H1 (cell line): Measurements from ENCODE around the gene RBMX. TPM values are rescaled to one million over a fixed set of nuclear protein-coding genes. Genes with fewer than 3 reads are reported as not detected.

Source experiments
- CTCF ChIA-PET: fragments of 300-600 bp; sonication (Branson Sonifier 250); formaldehyde crosslinking; loops from one replicate; lab custom pipeline; 2021; ENCODE audit not compliant: partially characterized antibody; lab: Charles Lee
- POLR2A ChIA-PET: fragments of 300-600 bp; sonication (Branson Sonifier 250); formaldehyde crosslinking; loops from one replicate; lab custom pipeline; 2021; ENCODE audit warnings: inconsistent platforms; ENCODE audit not compliant: partially characterized antibody; lab: Charles Lee
- DNase-seq, 2 experiments: peaks; one replicate each; pipeline versions ENCODE4 v3.0.0 to v3.0.0-alpha.2; 2010 to 2022; ENCODE audit warnings: low spot score in 2 of 2, low read depth in 1 of 2, mixed read lengths in 1 of 2
- FAIRE-seq: peaks from 2 replicates; lab custom pipeline; 2011; peaks lifted over from hg19 to GRCh38; lab: Jason Lieb, UNC
- H2AFZ ChIP-seq: 2 replicates; pipeline ENCODE4 v1.8.1; 2012; ENCODE audit warnings: low read length, inconsistent platforms
- H2AK5ac ChIP-seq: 2 replicates; pipeline ENCODE4 v1.6.1; 2013; ENCODE audit warnings: low read depth, low read length
- H2BK120ac ChIP-seq: replicated peaks from 2 replicates; pipeline ENCODE3; 2013; ENCODE audit warnings: low read depth, low read length, inconsistent platforms
- H2BK12ac ChIP-seq: 2 replicates; pipeline ENCODE4 v1.6.1; 2013; ENCODE audit warnings: low read depth, low read length
- H2BK15ac ChIP-seq: 2 replicates; pipeline ENCODE4 v1.6.1; 2013; ENCODE audit warnings: low read length
- H2BK20ac ChIP-seq: 2 replicates; pipeline ENCODE4 v1.6.1; 2013; ENCODE audit warnings: low read length
- H2BK5ac ChIP-seq: 2 replicates; pipeline ENCODE4 v1.6.1; 2013; ENCODE audit warnings: low read depth, low read length
- H3K14ac ChIP-seq: 2 replicates; pipeline ENCODE4 v1.6.1; 2013; ENCODE audit warnings: inconsistent platforms; ENCODE audit not compliant: insufficient read length
- H3K18ac ChIP-seq: 2 replicates; pipeline ENCODE4 v1.6.1; 2013; ENCODE audit warnings: low read length; ENCODE audit errors: extremely low read depth
- H3K23ac ChIP-seq: 2 replicates; pipeline ENCODE4 v1.6.1; 2013; ENCODE audit warnings: inconsistent platforms; ENCODE audit not compliant: insufficient read length
- H3K23me2 ChIP-seq: 2 replicates; pipeline ENCODE4 v1.6.1; 2013; ENCODE audit warnings: low read depth, low read length
- H3K27ac ChIP-seq: 2 replicates; pipeline ENCODE4 v1.6.1; 2011; ENCODE audit warnings: low read depth, low read length, inconsistent platforms
- H3K27me3 ChIP-seq, 4 experiments: replicated peaks in 1 of 4; 1 replicate in 1 of 4; 2 replicates in 3 of 4; pipeline versions ENCODE4 v1.6.1 to v1.8.1; 2011 to 2013; ENCODE audit warnings: low read length in 3 of 4, mild to moderate bottlenecking in 3 of 4, inconsistent platforms in 2 of 4, mixed read lengths in 2 of 4, moderate library complexity in 1 of 4; ENCODE audit not compliant: control insufficient read depth in 3 of 4, insufficient read depth in 3 of 4; ENCODE audit errors: extremely low read depth in 1 of 4
- H3K36me3 ChIP-seq, 4 experiments: 2 replicates each; pipeline versions ENCODE4 v1.6.1 to v1.8.1; 2011 to 2013; ENCODE audit warnings: mild to moderate bottlenecking in 4 of 4, low read length in 3 of 4, moderate library complexity in 2 of 4, control low read depth in 1 of 4, inconsistent platforms in 1 of 4; ENCODE audit not compliant: insufficient read depth in 4 of 4, control insufficient read depth in 2 of 4
- H3K4ac ChIP-seq: replicated peaks from 2 replicates; pipeline ENCODE3; 2013; ENCODE audit warnings: low read length, low read depth, mixed read lengths, inconsistent platforms; ENCODE audit not compliant: insufficient read length
- H3K4me1 ChIP-seq, 4 experiments: replicated peaks in 1 of 4; 1 replicate in 1 of 4; 2 replicates in 3 of 4; pipeline versions ENCODE4 v1.6.1 to v1.8.1; 2011 to 2013; ENCODE audit warnings: low read length in 3 of 4, inconsistent platforms in 2 of 4, mixed read lengths in 1 of 4; ENCODE audit not compliant: insufficient read depth in 4 of 4, control insufficient read depth in 3 of 4
- H3K4me2 ChIP-seq, 2 experiments: 2 replicates each; pipeline versions ENCODE4 v1.6.1 to v1.8.1; 2011 to 2013; ENCODE audit warnings: low read depth in 2 of 2, low read length in 2 of 2, control low read depth in 1 of 2, inconsistent platforms in 1 of 2, mild to moderate bottlenecking in 1 of 2; ENCODE audit not compliant: insufficient read depth in 1 of 2
- H3K4me3 ChIP-seq, 4 experiments: fragments of 200-600, 300-600 bp in 1 of 4; sonication (generic), shearing (Covaris generic), sonication (Bioruptor Twin) in 1 of 4; 2 replicates each; pipeline versions ENCODE4 v1.5.1 to v1.8.1; 2011 to 2016; ENCODE audit warnings: low read length in 4 of 4, low read depth in 3 of 4, control low read depth in 2 of 4, inconsistent platforms in 2 of 4, mild to moderate bottlenecking in 2 of 4, mixed read lengths in 1 of 4, moderate library complexity in 1 of 4; ENCODE audit not compliant: insufficient read depth in 2 of 4; ENCODE audit errors: extremely low read depth in 1 of 4
- H3K56ac ChIP-seq: replicated peaks from 2 replicates; pipeline ENCODE3; 2013; ENCODE audit warnings: low read depth, mild to moderate bottlenecking, mixed read lengths, low read length, inconsistent platforms; ENCODE audit not compliant: insufficient read length
- H3K79me1 ChIP-seq: 2 replicates; pipeline ENCODE4 v1.6.1; 2013; ENCODE audit warnings: low read depth, low read length, control low read depth
- H3K79me2 ChIP-seq, 2 experiments: 2 replicates each; pipeline versions ENCODE4 v1.6.1 to v1.8.1; 2012 to 2013; ENCODE audit warnings: low read length in 2 of 2, mild to moderate bottlenecking in 2 of 2, inconsistent platforms in 1 of 2; ENCODE audit not compliant: insufficient read depth in 2 of 2, control insufficient read depth in 1 of 2
- H3K9ac ChIP-seq, 4 experiments: replicated peaks in 1 of 4; 1 replicate in 1 of 4; 2 replicates in 3 of 4; pipeline versions ENCODE4 v1.6.1 to v1.8.1; 2011 to 2013; ENCODE audit warnings: low read depth in 3 of 4, low read length in 3 of 4, control low read depth in 2 of 4, mild to moderate bottlenecking in 2 of 4, moderate library complexity in 2 of 4, inconsistent platforms in 1 of 4; ENCODE audit errors: extremely low read depth in 1 of 4
- H3K9me3 ChIP-seq, 2 experiments: 2 replicates each; pipeline versions ENCODE4 v1.6.1 to v1.8.1; 2012 to 2013; ENCODE audit warnings: mild to moderate bottlenecking in 2 of 2, moderate library complexity in 2 of 2, control low read depth in 1 of 2, inconsistent platforms in 1 of 2, low read depth in 1 of 2, low read length in 1 of 2, mixed read lengths in 1 of 2; ENCODE audit not compliant: insufficient read depth in 2 of 2
- H4K20me1 ChIP-seq, 2 experiments: replicated peaks in 1 of 2; 2 replicates each; pipeline versions ENCODE3 to v1.8.1; 2011 to 2013; ENCODE audit warnings: inconsistent platforms in 2 of 2, low read length in 2 of 2, mild to moderate bottlenecking in 1 of 2; ENCODE audit not compliant: insufficient read depth in 2 of 2, control insufficient read depth in 1 of 2
- H4K5ac ChIP-seq: 2 replicates; pipeline ENCODE4 v1.6.1; 2013; ENCODE audit warnings: low read length, low read depth, mixed read lengths, inconsistent platforms; ENCODE audit not compliant: insufficient read length
- H4K8ac ChIP-seq: 2 replicates; pipeline ENCODE4 v1.8.0; 2013; ENCODE audit warnings: mild to moderate bottlenecking, moderate library complexity, low read length, inconsistent platforms; ENCODE audit not compliant: insufficient read depth; ENCODE audit errors: extremely low read depth
- H4K91ac ChIP-seq: replicated peaks from 2 replicates; pipeline ENCODE3; 2013; ENCODE audit warnings: low read length, mixed read lengths, inconsistent platforms; ENCODE audit not compliant: insufficient read length
- CREB1 ChIP-seq: IDR thresholded peaks from 2 replicates; pipeline ENCODE4 v1.6.1; 2012; ENCODE audit warnings: inconsistent platforms
- GABPA ChIP-seq: IDR thresholded peaks from 2 replicates; pipeline ENCODE4 v1.6.1; 2011; ENCODE audit warnings: mild to moderate bottlenecking, low read length, moderate library complexity, borderline replicate concordance; ENCODE audit not compliant: insufficient read depth
- GTF2F1 ChIP-seq: IDR thresholded peaks from 2 replicates; pipeline ENCODE4 v1.6.1; 2012; ENCODE audit warnings: low read depth, low read length, improper control_type of control experiment, borderline replicate concordance
- POLR2AphosphoS5 ChIP-seq: IDR thresholded peaks from 2 replicates; pipeline ENCODE4 v1.6.1; 2011; ENCODE audit warnings: low read depth, low read length
- RNF2 ChIP-seq: fragments of 200-900, 300-1000 bp; sonication (generic); IDR thresholded peaks from 2 replicates; pipeline ENCODE4 v1.7.1; 2016; ENCODE audit warnings: borderline replicate concordance, low read depth, mild to moderate bottlenecking, antibody characterized with exemption, low read length; ENCODE audit not compliant: poor library complexity, severe bottlenecking; ENCODE audit errors: missing control alignments
- SP2 ChIP-seq: IDR thresholded peaks from 2 replicates; pipeline ENCODE4 v1.6.1; 2012; ENCODE audit warnings: mild to moderate bottlenecking, low read length, inconsistent platforms
- SUZ12 ChIP-seq: fragments of 200-600 bp; sonication (generic); IDR thresholded peaks from 2 replicates; pipeline ENCODE4 v1.6.1; 2012; ENCODE audit warnings: mild to moderate bottlenecking, inconsistent platforms, low read length, moderate library complexity, mixed read lengths
- TEAD4 ChIP-seq: IDR thresholded peaks from 2 replicates; pipeline ENCODE4 v1.6.1; 2012; ENCODE audit warnings: low read depth, low read length, inconsistent platforms, mixed read lengths
- whole genome bisulfite sequencing, 2 experiments: shearing (Covaris generic) in 1 of 2; methylation state at CpG; one replicate each; pipeline versions ENCODE4 v1.1.6 to v1.1.7; 2013 to 2015; ENCODE audit warnings: low lambda C conversion rate in 2 of 2, mixed read lengths in 2 of 2, inconsistent platforms in 1 of 2, low coverage in 1 of 2, missing lambda C conversion rate in 1 of 2; ENCODE audit not compliant: insufficient replicate concordance in 2 of 2, insufficient coverage in 1 of 2, insufficient read length in 1 of 2; ENCODE audit errors: extremely low coverage in 1 of 2, missing lambda C conversion rate in 1 of 2; 5-methylcytosine and 5-hydroxymethylcytosine counted together
- polyA plus RNA-seq, 7 experiments: library from polyadenylated mRNA; depleted of rRNA in 3 of 7; stranded (reverse) in 5 of 7; unstranded in 2 of 7; fragments of >200 nt in 5 of 7; fragments of 200-250 nt in 2 of 7; gene quantifications; 1 replicate in 5 of 7; 2 replicates in 1 of 7; 4 replicates in 1 of 7; pipeline versions ENCODE4 v1.2.1 to v1.2.3, GENCODE V29; 2011 to 2013; ENCODE audit warnings: missing spikeins in 2 of 7, mixed read lengths in 2 of 7
- total RNA-seq: library from RNA; stranded (reverse); fragmentation: NEBNext Ultra II Directional; extraction: Animal tissue kit (Norgen Biotek cat#: 25700); gene quantifications from 2 replicates; pipeline ENCODE4 v1.2.1, GENCODE V29; 2021
- TF ChIP-seq, protein P1 (sequence below): IDR thresholded peaks from 2 replicates; pipeline ENCODE4 v1.6.1; 2012; ENCODE audit warnings: inconsistent platforms
- TF ChIP-seq, protein P2 (sequence below): IDR thresholded peaks from 2 replicates; pipeline ENCODE4 v1.6.1; 2011; ENCODE audit warnings: low read depth, mild to moderate bottlenecking, low read length; ENCODE audit not compliant: insufficient read depth
- TF ChIP-seq, protein P3 (sequence below): IDR thresholded peaks from 2 replicates; pipeline ENCODE4 v1.6.1; 2012; ENCODE audit warnings: low read length, inconsistent platforms

The RBMX gene
- total and polyA plus RNA-seq, 2 of the 8 experiments (the other 6 are each of a cell fraction or from before 2014, with no cell fraction given) = 213 to 476 TPM

- H3K79me1 ChIP-seq = no peaks in the 10 kb centered on the region
- POLR2A ChIA-PET = interaction anchor here (1.0 to 2.2 kb wide), 5 partner anchors 12 to 24 kb away, joined by 4 to 13 read pairs (median 7); partner anchors contain the start of gene RBMX
- no peak overlapping the region for H2BK12ac ChIP-seq
- DNase-seq = no peak
- no peak overlapping the region for H2BK15ac ChIP-seq
- no peaks in the 10 kb centered on the region for H3K23me2 ChIP-seq
- no peaks in the 10 kb centered on the region for H3K27me3 ChIP-seq
- H3K79me2 ChIP-seq = no peaks in the 10 kb centered on the region
- no peak overlapping the region for H3K4me3 ChIP-seq
- WGBS, 2 experiments = 86% methylated on average over 1 of the region's 3 CpGs; no CpG with 5 or more reads in 1 of the 2 experiments
- H2AFZ ChIP-seq = no peak overlapping the region
- no peak for FAIRE-seq
- CTCF ChIA-PET = interaction anchor here (0.6 kb wide), 1 partner anchor 33 kb away, joined by 3 read pairs; no protein-coding TSS in a partner anchor
- no peak overlapping the region for H2BK20ac ChIP-seq
- H3K4ac ChIP-seq = no peak overlapping the region
- H4K91ac ChIP-seq = no peak overlapping the region
- no peak overlapping the region for H3K27ac ChIP-seq
- H3K4me1 ChIP-seq = no peaks in the 10 kb centered on the region
- no peak overlapping the region for H4K8ac ChIP-seq
- no peak overlapping the region for H3K14ac ChIP-seq
- no peak overlapping the region for H2BK5ac ChIP-seq
- H3K56ac ChIP-seq = no peak overlapping the region
- H3K23ac ChIP-seq = no peak overlapping the region
- no peak overlapping the region for H3K9ac ChIP-seq
- no peak overlapping the region for H2AK5ac ChIP-seq
- no peak overlapping the region for H2BK120ac ChIP-seq
- no peaks in the 10 kb centered on the region for H4K20me1 ChIP-seq
- H4K5ac ChIP-seq = no peak overlapping the region
- no peaks in the 10 kb centered on the region for H3K36me3 ChIP-seq
- H3K9me3 ChIP-seq = no peaks in the 10 kb centered on the region
- no peak overlapping the region for H3K4me2 ChIP-seq
- no peak overlapping the region for H3K18ac ChIP-seq
- TF ChIP-seq, protein P1, sequence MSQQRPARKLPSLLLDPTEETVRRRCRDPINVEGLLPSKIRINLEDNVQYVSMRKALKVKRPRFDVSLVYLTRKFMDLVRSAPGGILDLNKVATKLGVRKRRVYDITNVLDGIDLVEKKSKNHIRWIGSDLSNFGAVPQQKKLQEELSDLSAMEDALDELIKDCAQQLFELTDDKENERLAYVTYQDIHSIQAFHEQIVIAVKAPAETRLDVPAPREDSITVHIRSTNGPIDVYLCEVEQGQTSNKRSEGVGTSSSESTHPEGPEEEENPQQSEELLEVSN = no peak
- TF ChIP-seq SUZ12 = no peak
- no peak for TF ChIP-seq CREB1
- no peak for TF ChIP-seq POLR2AphosphoS5
- TF ChIP-seq, protein P2, sequence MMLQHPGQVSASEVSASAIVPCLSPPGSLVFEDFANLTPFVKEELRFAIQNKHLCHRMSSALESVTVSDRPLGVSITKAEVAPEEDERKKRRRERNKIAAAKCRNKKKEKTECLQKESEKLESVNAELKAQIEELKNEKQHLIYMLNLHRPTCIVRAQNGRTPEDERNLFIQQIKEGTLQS = no peak
- no peak for TF ChIP-seq TEAD4
- TF ChIP-seq, protein P3, sequence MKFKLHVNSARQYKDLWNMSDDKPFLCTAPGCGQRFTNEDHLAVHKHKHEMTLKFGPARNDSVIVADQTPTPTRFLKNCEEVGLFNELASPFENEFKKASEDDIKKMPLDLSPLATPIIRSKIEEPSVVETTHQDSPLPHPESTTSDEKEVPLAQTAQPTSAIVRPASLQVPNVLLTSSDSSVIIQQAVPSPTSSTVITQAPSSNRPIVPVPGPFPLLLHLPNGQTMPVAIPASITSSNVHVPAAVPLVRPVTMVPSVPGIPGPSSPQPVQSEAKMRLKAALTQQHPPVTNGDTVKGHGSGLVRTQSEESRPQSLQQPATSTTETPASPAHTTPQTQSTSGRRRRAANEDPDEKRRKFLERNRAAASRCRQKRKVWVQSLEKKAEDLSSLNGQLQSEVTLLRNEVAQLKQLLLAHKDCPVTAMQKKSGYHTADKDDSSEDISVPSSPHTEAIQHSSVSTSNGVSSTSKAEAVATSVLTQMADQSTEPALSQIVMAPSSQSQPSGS = no peak
- TF ChIP-seq GTF2F1 = no peak
- TF ChIP-seq RNF2 = no peak
- TF ChIP-seq SP2 = no peak
- TF ChIP-seq GABPA = no peak
Observed at GRCh38 chrX:136892412-136892811, 11.9 kb upstream of the RBMX start.
